Mesothelial cell of epicardium (in vitro differentiated cells): ENCODE measurements around the gene GPAM. TPM values are rescaled to one million over a fixed set of nuclear protein-coding genes. Genes with fewer than 3 reads are reported as not detected.

ENCODE experiments used
- DNase-seq, 2 experiments: peaks; one replicate each; pipeline ENCODE4 v3.0.0; 2021; ENCODE audit warnings: low spot score in 2 of 2; ENCODE audit not compliant: unreplicated experiment in 2 of 2
- H3K27ac Mint-ChIP-seq: 2 replicates; pipeline ENCODE4 v1.8.0; 2021; ENCODE audit warnings: mixed read lengths
- H3K27me3 Mint-ChIP-seq: 2 replicates; pipeline ENCODE4 v1.8.0; 2021; ENCODE audit warnings: low read depth, mixed read lengths
- H3K36me3 Mint-ChIP-seq: 2 replicates; pipeline ENCODE4 v1.8.0; 2021; ENCODE audit warnings: mixed read lengths
- H3K4me1 Mint-ChIP-seq: 2 replicates; pipeline ENCODE4 v1.8.0; 2021; ENCODE audit warnings: mixed read lengths
- H3K4me3 Mint-ChIP-seq: 2 replicates; pipeline ENCODE4 v1.8.0; 2021; ENCODE audit warnings: mild to moderate bottlenecking, moderate library complexity, mixed read lengths
- H3K9me3 Mint-ChIP-seq: 2 replicates; pipeline ENCODE4 v1.8.0; 2021; ENCODE audit warnings: mixed read lengths
- total RNA-seq: library from RNA; stranded (reverse); gene quantifications from 3 replicates; pipeline ENCODE4 v1.2.1, GENCODE V29; 2021
- TF ChIP-seq, protein P1 (sequence below): fragments of 200-600 bp; sonication (generic); IDR thresholded peaks from one replicate; pipeline ENCODE4 v1.5.0; 2021; ENCODE audit warnings: antibody characterized with exemption; ENCODE audit not compliant: unreplicated experiment

Gene GPAM
- total RNA-seq, 1 donor from 2014 or later: 14.4 TPM

- Mint-ChIP-seq H3K9me3 (no peaks in the 10 kb centered on the region), H3K36me3 (no peaks in the 10 kb centered on the region), H3K27ac (no peak overlapping the region), H3K27me3 (peaks cover 34% of the 10 kb centered on the region), H3K4me3 (no peak overlapping the region), H3K4me1 (peaks cover 2% of the 10 kb centered on the region)
- no peak for DNase-seq
- TF ChIP-seq, protein P1, sequence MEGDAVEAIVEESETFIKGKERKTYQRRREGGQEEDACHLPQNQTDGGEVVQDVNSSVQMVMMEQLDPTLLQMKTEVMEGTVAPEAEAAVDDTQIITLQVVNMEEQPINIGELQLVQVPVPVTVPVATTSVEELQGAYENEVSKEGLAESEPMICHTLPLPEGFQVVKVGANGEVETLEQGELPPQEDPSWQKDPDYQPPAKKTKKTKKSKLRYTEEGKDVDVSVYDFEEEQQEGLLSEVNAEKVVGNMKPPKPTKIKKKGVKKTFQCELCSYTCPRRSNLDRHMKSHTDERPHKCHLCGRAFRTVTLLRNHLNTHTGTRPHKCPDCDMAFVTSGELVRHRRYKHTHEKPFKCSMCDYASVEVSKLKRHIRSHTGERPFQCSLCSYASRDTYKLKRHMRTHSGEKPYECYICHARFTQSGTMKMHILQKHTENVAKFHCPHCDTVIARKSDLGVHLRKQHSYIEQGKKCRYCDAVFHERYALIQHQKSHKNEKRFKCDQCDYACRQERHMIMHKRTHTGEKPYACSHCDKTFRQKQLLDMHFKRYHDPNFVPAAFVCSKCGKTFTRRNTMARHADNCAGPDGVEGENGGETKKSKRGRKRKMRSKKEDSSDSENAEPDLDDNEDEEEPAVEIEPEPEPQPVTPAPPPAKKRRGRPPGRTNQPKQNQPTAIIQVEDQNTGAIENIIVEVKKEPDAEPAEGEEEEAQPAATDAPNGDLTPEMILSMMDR: no peak
Observed at GRCh38 chr10:112131996-112132395, 51.6 kb downstream of the GPAM start.

DNA sequence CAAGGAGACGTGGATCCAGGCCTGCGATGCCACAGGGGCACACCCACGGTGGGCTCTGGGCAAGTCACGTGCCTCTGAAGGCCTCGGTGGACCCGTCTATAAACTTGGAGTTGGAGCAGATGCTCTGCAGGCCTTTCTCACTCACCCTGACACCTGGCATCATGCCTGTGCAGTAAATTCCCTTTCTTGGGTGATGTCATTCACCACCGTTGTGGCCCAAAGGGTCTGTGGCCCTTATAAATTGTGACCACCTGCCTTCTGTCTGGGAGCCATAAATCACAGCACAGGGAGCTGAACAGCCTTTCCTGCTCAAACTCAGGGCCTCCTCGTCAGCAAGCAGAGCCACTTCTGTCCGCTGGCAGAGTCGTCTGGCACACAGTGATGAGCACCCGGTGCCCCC lies 52.2 kb downstream of the GPAM start:
- Mint-ChIP-seq H3K4me1 (peaks cover 2% of the 10 kb centered on the region), H3K9me3 (no peaks in the 10 kb centered on the region), H3K27me3 (peaks cover 36% of the 10 kb centered on the region), H3K4me3 (no peak overlapping the region), H3K36me3 (no peaks in the 10 kb centered on the region), H3K27ac (no peak overlapping the region)
- DNase-seq: no peak
- TF ChIP-seq, protein P1: no peak

DNA sequence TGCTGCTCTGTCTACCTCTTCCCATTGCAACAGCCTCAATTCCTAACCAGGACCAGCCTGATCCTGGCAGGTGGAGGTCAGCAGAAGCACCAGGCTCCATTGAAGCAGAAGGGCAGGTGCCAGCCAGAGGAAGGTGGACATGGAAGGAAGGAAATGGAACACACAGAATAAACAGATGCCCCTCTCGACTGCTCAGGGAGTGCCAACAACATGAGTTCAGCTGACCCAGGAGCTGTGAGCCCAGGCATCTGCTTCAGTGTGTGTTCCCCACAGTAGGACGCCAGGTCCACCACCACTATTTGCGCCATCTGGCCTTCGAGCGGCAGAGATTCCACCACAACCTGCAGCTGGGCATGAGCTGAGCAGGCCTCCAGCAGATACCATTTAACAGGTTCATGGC lies 56.7 kb downstream of the GPAM start:
- DNase-seq: no peak
- Mint-ChIP-seq H3K27me3 (peaks cover 44% of the 10 kb centered on the region), H3K4me1 (peaks cover under 1% of the 10 kb centered on the region), H3K27ac (no peak overlapping the region), H3K9me3 (no peaks in the 10 kb centered on the region), H3K36me3 (no peaks in the 10 kb centered on the region), H3K4me3 (no peak overlapping the region)
- TF ChIP-seq, protein P1: no peak

DNA sequence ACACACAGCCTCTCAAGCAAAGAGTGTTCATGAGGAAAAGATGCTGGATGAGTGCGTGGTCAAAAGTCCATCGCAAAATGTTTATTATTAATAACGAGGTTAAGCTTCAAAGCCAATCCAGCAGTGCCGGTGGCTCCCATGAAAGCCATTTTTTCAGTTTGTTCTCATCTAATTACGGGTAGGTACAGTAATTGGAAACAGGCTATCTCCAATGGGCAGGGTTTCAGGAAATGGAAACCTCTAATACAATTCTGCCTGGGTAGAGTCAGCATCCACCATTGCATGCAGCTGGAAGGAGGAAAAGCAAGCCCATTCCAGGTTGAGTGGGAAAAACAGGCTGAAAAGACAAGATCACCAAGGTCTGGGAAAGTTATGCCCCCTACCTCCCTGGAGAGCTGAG lies 57.4 kb downstream of the GPAM start:
- Mint-ChIP-seq H3K4me3 (no peak overlapping the region), H3K27me3 (peaks cover 48% of the 10 kb centered on the region), H3K27ac (no peak overlapping the region), H3K36me3 (no peaks in the 10 kb centered on the region), H3K4me1 (no peaks in the 10 kb centered on the region), H3K9me3 (no peaks in the 10 kb centered on the region)
- no peak for DNase-seq
- TF ChIP-seq, protein P1: no peak

GRCh38 chr10:112124866-112125265 lies 58.7 kb downstream of the GPAM start:
- Mint-ChIP-seq H3K4me1 (no peaks in the 10 kb centered on the region), H3K27ac (no peak overlapping the region), H3K27me3 (peaks cover 53% of the 10 kb centered on the region), H3K36me3 (no peaks in the 10 kb centered on the region), H3K9me3 (no peaks in the 10 kb centered on the region), H3K4me3 (no peak overlapping the region)
- no peak for DNase-seq
- TF ChIP-seq, protein P1: no peak

DNA sequence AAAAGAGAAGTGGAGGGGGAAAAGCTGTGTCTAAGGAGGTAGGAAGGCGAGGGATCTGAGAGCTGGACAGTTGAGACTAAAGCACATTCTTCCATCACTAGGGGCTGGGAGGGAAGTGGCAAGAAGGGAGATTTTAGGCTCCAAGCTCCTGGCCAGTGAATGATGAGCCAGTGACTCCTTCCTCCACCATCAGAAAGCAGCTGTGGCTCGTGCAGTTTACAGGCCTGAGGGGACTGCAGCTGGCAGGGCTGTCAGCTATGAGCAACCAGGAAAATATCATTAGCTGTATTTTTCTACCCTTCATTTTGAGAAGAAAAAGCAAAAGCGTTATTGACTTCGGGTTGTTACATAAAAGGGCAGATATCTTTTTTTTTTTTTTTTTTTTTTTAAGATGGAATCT lies 60.7 kb downstream of the GPAM start:
- Mint-ChIP-seq H3K27me3 (peaks cover 53% of the 10 kb centered on the region), H3K36me3 (no peaks in the 10 kb centered on the region), H3K4me1 (no peaks in the 10 kb centered on the region), H3K27ac (no peak overlapping the region), H3K9me3 (no peaks in the 10 kb centered on the region), H3K4me3 (no peak overlapping the region)
- TF ChIP-seq, protein P1: no peak
- DNase-seq: no peak
